ENCODE data around the gene BACH2. TPM values are rescaled to one million over a fixed set of nuclear protein-coding genes. Genes with fewer than 3 reads are reported as not detected.
A peak's percentile ranks its signal among the peaks of the same experiment; 100 is the strongest.

The BACH2 gene
- total RNA-seq, 5 donors from 2014 or later (not counting 1 experiment from before 2014, with no cell fraction given) = 81.9 to 196 (median 96.7) TPM

DNA sequence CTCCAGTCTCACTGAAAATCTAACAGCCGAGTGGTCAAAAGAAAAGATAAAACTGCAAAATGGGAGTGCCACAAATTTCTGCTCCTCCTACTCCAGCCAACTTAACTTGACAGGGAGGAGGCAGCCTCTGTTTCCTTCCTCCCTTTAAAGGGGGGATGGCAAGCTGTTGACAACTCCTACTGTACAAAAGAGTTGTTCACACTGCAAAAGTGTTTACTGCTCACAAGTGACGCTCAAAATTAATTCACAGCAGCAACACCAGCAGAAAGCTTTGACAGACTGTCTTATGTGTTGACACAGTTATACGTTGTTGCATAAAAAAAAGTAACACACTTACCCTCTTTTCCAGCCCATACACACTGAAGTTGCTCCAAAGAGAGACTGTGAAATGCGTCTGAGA is 169.8 kb downstream of the BACH2 start:
- Mint-ChIP-seq H3K9me3 (peaks cover 0 to 4% (median 0%) of the 10 kb centered on the region in 3 donors), H3K27ac (peak overlapping the region; percentile 65 to 68), H3K4me3 (peak overlapping the region in 2 of 3 donors; percentile 32 to 57), H3K36me3 (peaks cover 22% of the 10 kb centered on the region), H3K27me3 (no peaks in the 10 kb centered on the region), H3K4me1 (peaks cover 51 to 70% (median 56%) of the 10 kb centered on the region in 3 donors)
- H3K27ac ChIP-seq (ENCODE audit: low read length) = peak overlapping the region; percentile 40
- CTCF ChIA-PET = interaction anchor here in 1 of 2 donors (0.7 kb wide), 1 partner anchor 45 kb away, joined by 3 read pairs; no protein-coding TSS in a partner anchor
- peaks cover 16 to 27% of the 10 kb centered on the region in 2 experiments for H3K4me1 ChIP-seq (ENCODE audit: control insufficient read depth in 1 of 2, extremely low read depth in 1 of 2, insufficient read depth in 2 of 2, low read length in 2 of 2)
- POLR2A ChIA-PET = no interaction called here
- ATAC-seq (replicated peaks in 1 of 4) (no peak), DNase-seq (no peak)
- H3K4me3 ChIP-seq (ENCODE audit: control insufficient read depth in 1 of 2, extremely low read depth in 1 of 2, low read length in 1 of 2) = peak overlapping the region in 1 of 2 donors; percentile 25
- H3K36me3 ChIP-seq (ENCODE audit: control insufficient read depth in 2 of 2, extremely low read depth in 1 of 2, insufficient read depth in 1 of 2, low read length in 1 of 2) = no peaks in the 10 kb centered on the region
- H3K27me3 ChIP-seq (replicated peaks in 1 of 2; ENCODE audit: control insufficient read depth in 2 of 2, extremely low read depth in 1 of 2, insufficient read depth in 2 of 2, low read length in 1 of 2) = no peaks in the 10 kb centered on the region
- H3K9me3 ChIP-seq = no peaks in the 10 kb centered on the region
- WGBS (ENCODE audit: insufficient coverage) = 90% methylated on average over 2 of the region's 4 CpGs

DNA sequence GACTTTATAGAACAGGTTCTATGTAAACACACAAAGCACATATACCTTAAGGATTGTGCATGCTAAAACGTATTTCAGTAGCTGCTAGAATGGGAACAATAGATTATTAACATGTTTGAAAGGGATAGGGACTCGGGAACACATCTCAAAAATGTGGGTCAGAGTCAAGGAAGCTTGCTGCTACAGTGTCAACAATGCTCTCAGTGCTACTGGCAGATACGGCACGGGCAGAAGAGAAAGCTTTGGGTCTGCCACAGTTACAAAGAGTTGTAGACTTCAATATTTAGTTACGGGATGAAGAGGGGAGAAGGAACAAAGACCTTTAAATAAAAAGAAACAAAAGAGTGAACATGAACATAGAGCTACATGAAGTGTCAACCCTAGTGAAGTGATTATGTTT is 170.5 kb downstream of the BACH2 start:
- H3K27me3 Mint-ChIP-seq = no peaks in the 10 kb centered on the region
- WGBS (ENCODE audit: insufficient coverage) = 54% methylated on average over 1 of the region's 5 CpGs
- peaks cover 50 to 66% (median 57%) of the 10 kb centered on the region in 3 donors for H3K4me1 Mint-ChIP-seq
- DNase-seq (no peak), ATAC-seq (replicated peaks in 1 of 4) (no peak)
- Histone ChIP-seq H3K4me1 (ENCODE audit: control insufficient read depth in 1 of 2, extremely low read depth in 1 of 2, insufficient read depth in 2 of 2, low read length in 2 of 2) (peaks cover 16 to 27% of the 10 kb centered on the region in 2 experiments), H3K36me3 (ENCODE audit: control insufficient read depth in 2 of 2, extremely low read depth in 1 of 2, insufficient read depth in 1 of 2, low read length in 1 of 2) (no peaks in the 10 kb centered on the region), H3K9me3 (no peaks in the 10 kb centered on the region), H3K27me3 (replicated peaks in 1 of 2; ENCODE audit: control insufficient read depth in 2 of 2, extremely low read depth in 1 of 2, insufficient read depth in 2 of 2, low read length in 1 of 2) (no peaks in the 10 kb centered on the region), H3K4me3 (ENCODE audit: control insufficient read depth in 1 of 2, extremely low read depth in 1 of 2, low read length in 1 of 2) (no peak overlapping the region), H3K27ac (ENCODE audit: low read length) (no peak overlapping the region)
- H3K4me3 Mint-ChIP-seq = peak overlapping the region in 2 of 3 donors; percentile 13 to 57
- ChIA-PET CTCF (interaction anchor here in 1 of 2 donors (0.7 kb wide), 1 partner anchor 44 kb away, joined by 3 read pairs; no protein-coding TSS in a partner anchor), POLR2A (no interaction called here)
- H3K27ac Mint-ChIP-seq = peak overlapping the region; percentile 21 to 68
- H3K36me3 Mint-ChIP-seq = peaks cover 22% of the 10 kb centered on the region
- peaks cover 0 to 4% (median 0%) of the 10 kb centered on the region in 3 donors for H3K9me3 Mint-ChIP-seq

DNA sequence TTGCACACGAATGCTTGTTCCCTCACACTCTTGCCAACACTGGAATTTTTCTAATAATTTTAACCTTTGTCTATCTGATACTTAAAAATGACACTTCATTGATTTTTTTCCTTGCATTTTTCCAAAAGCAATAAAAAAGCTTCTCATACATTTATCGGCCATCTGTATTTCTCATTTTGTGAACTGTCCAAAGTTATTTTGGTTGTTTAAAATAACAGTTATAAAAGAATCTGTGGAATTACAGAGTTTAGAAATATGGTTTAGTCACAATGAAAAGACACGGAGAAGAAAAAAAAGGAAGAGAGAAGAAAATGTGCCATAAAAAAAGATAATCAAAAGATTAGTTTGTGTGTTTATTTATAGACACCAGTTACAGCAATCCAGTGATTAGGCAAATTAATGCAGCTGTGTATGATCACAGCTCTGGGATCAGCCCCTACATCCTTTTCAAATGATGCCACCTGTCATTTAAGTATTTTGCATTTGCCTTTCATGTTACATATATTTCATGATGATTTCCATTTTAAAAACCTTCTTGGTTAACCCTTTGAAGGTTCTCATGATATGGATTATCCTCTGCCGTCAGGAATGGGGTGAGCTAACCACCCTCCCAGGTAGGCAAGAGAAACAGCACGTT is 171.7 kb downstream of the BACH2 start:
- no peaks in the 10 kb centered on the region for H3K36me3 ChIP-seq (ENCODE audit: control insufficient read depth in 2 of 2, extremely low read depth in 1 of 2, insufficient read depth in 1 of 2, low read length in 1 of 2)
- no peak overlapping the region for H3K4me3 Mint-ChIP-seq
- no peaks in the 10 kb centered on the region for H3K9me3 ChIP-seq
- peaks cover 0 to 4% (median 0%) of the 10 kb centered on the region in 3 donors for H3K9me3 Mint-ChIP-seq
- no peaks in the 10 kb centered on the region for H3K27me3 Mint-ChIP-seq
- H3K36me3 Mint-ChIP-seq = peaks cover 20% of the 10 kb centered on the region
- peaks cover 53 to 66% (median 54%) of the 10 kb centered on the region in 3 donors for H3K4me1 Mint-ChIP-seq
- POLR2A ChIA-PET = no interaction called here
- WGBS (ENCODE audit: insufficient coverage) = 92% methylated on average over 2 of the region's 5 CpGs
- ATAC-seq (replicated peaks in 1 of 4) (no peak), DNase-seq (no peak)
- H3K4me3 ChIP-seq (ENCODE audit: control insufficient read depth in 1 of 2, extremely low read depth in 1 of 2, low read length in 1 of 2) = no peak overlapping the region
- CTCF ChIA-PET = no interaction called here
- no peak overlapping the region for H3K27ac ChIP-seq (ENCODE audit: low read length)
- H3K27ac Mint-ChIP-seq = peak overlapping the region; percentile 24 to 76
- no peaks in the 10 kb centered on the region for H3K27me3 ChIP-seq (replicated peaks in 1 of 2; ENCODE audit: control insufficient read depth in 2 of 2, extremely low read depth in 1 of 2, insufficient read depth in 2 of 2, low read length in 1 of 2)
- H3K4me1 ChIP-seq (ENCODE audit: control insufficient read depth in 1 of 2, extremely low read depth in 1 of 2, insufficient read depth in 2 of 2, low read length in 2 of 2) = peaks cover 16 to 27% of the 10 kb centered on the region in 2 experiments

- DNase-seq (no peak), ATAC-seq (replicated peaks in 1 of 4) (no peak)
- ChIA-PET POLR2A (no interaction called here), CTCF (no interaction called here)
- Mint-ChIP-seq H3K4me1 (peaks cover 58 to 71% (median 59%) of the 10 kb centered on the region in 3 donors), H3K36me3 (peaks cover 16% of the 10 kb centered on the region), H3K9me3 (peaks cover 0 to 4% (median 0%) of the 10 kb centered on the region in 3 donors), H3K27me3 (no peaks in the 10 kb centered on the region), H3K4me3 (no peak overlapping the region), H3K27ac (peak overlapping the region in 1 of 2 donors; percentile 76)
- 100% methylated on average over 3 of the region's 7 CpGs for WGBS (ENCODE audit: insufficient coverage)
- H3K4me3 ChIP-seq (ENCODE audit: control insufficient read depth in 1 of 2, extremely low read depth in 1 of 2, low read length in 1 of 2) = no peak overlapping the region
- no peaks in the 10 kb centered on the region for H3K27me3 ChIP-seq (replicated peaks in 1 of 2; ENCODE audit: control insufficient read depth in 2 of 2, extremely low read depth in 1 of 2, insufficient read depth in 2 of 2, low read length in 1 of 2)
- H3K4me1 ChIP-seq (ENCODE audit: control insufficient read depth in 1 of 2, extremely low read depth in 1 of 2, insufficient read depth in 2 of 2, low read length in 2 of 2) = peaks cover 16 to 29% of the 10 kb centered on the region in 2 experiments
- no peaks in the 10 kb centered on the region for H3K9me3 ChIP-seq
- no peaks in the 10 kb centered on the region for H3K36me3 ChIP-seq (ENCODE audit: control insufficient read depth in 2 of 2, extremely low read depth in 1 of 2, insufficient read depth in 1 of 2, low read length in 1 of 2)
- H3K27ac ChIP-seq (ENCODE audit: low read length) = no peak overlapping the region
These were observed 172.8 kb downstream of the BACH2 start for GRCh38 chr6:90123831-90124230.

- Histone ChIP-seq H3K36me3 (ENCODE audit: control insufficient read depth in 2 of 2, extremely low read depth in 1 of 2, insufficient read depth in 1 of 2, low read length in 1 of 2) (no peaks in the 10 kb centered on the region), H3K9me3 (no peaks in the 10 kb centered on the region), H3K27ac (ENCODE audit: low read length) (no peak overlapping the region), H3K4me1 (ENCODE audit: control insufficient read depth in 1 of 2, extremely low read depth in 1 of 2, insufficient read depth in 2 of 2, low read length in 2 of 2) (peaks cover 4 to 21% of the 10 kb centered on the region in 2 experiments), H3K4me3 (ENCODE audit: control insufficient read depth in 1 of 2, extremely low read depth in 1 of 2, low read length in 1 of 2) (no peak overlapping the region), H3K27me3 (replicated peaks in 1 of 2; ENCODE audit: control insufficient read depth in 2 of 2, extremely low read depth in 1 of 2, insufficient read depth in 2 of 2, low read length in 1 of 2) (no peaks in the 10 kb centered on the region)
- Mint-ChIP-seq H3K4me3 (no peak overlapping the region), H3K4me1 (peaks cover 57 to 76% (median 58%) of the 10 kb centered on the region in 3 donors), H3K36me3 (peaks cover 24% of the 10 kb centered on the region), H3K9me3 (peaks cover 0 to 10% (median 0%) of the 10 kb centered on the region in 3 donors), H3K27me3 (no peaks in the 10 kb centered on the region), H3K27ac (peak overlapping the region; percentile 23 to 86)
- 50% methylated on average over 1 of the region's 4 CpGs for WGBS (ENCODE audit: insufficient coverage)
- POLR2A ChIA-PET = no interaction called here
- ATAC-seq (replicated peaks in 1 of 4) = no peak
- no peak for DNase-seq
- CTCF ChIA-PET = interaction anchor here in 1 of 2 donors (0.6 kb wide), 1 partner anchor 60 kb away, joined by 3 read pairs; no protein-coding TSS in a partner anchor
These were observed 174.7 kb downstream of the BACH2 start for GRCh38 chr6:90121982-90122381.

DNA sequence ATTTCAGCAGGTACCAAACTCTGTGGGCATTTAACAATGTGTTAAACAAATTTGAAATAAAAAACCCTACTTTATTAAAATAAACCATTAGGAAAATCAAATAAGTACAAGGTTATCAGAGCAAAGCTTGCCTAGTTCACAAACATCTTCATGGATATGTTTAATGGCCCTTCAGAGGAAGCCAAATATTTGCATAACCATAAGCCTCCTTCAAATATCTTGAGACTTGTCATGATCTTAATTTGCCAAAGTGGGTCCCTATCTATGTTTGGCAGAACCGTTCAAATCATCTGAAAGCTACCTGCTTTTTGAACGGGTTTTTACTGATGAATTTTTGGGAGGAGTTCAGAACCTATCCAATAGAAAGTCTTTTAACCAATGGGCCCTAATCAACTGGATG is 176.3 kb downstream of the BACH2 start:
- Mint-ChIP-seq H3K27ac (no peak overlapping the region), H3K9me3 (peaks cover 4 to 13% (median 10%) of the 10 kb centered on the region in 3 donors), H3K4me1 (peaks cover 44 to 63% (median 51%) of the 10 kb centered on the region in 3 donors), H3K4me3 (no peak overlapping the region), H3K27me3 (no peaks in the 10 kb centered on the region), H3K36me3 (peaks cover 39% of the 10 kb centered on the region)
- Histone ChIP-seq H3K27ac (ENCODE audit: low read length) (no peak overlapping the region), H3K9me3 (no peaks in the 10 kb centered on the region), H3K4me1 (ENCODE audit: control insufficient read depth in 1 of 2, extremely low read depth in 1 of 2, insufficient read depth in 2 of 2, low read length in 2 of 2) (peaks cover 3 to 13% of the 10 kb centered on the region in 2 experiments), H3K36me3 (ENCODE audit: control insufficient read depth in 2 of 2, extremely low read depth in 1 of 2, insufficient read depth in 1 of 2, low read length in 1 of 2) (no peaks in the 10 kb centered on the region), H3K4me3 (ENCODE audit: control insufficient read depth in 1 of 2, extremely low read depth in 1 of 2, low read length in 1 of 2) (no peak overlapping the region), H3K27me3 (replicated peaks in 1 of 2; ENCODE audit: control insufficient read depth in 2 of 2, extremely low read depth in 1 of 2, insufficient read depth in 2 of 2, low read length in 1 of 2) (no peaks in the 10 kb centered on the region)
- no CpG with 5 or more reads among the region's 2 CpGs for WGBS (ENCODE audit: insufficient coverage)
- POLR2A ChIA-PET = no interaction called here
- no peak for ATAC-seq (replicated peaks in 1 of 4)
- CTCF ChIA-PET = no interaction called here
- no peak for DNase-seq
